Keratinocyte (primary cell): ENCODE data around the gene ARHGAP6. TPM values are rescaled to one million over a fixed set of nuclear protein-coding genes. Genes with fewer than 3 reads are reported as not detected.

Experiments
- DNase-seq: peaks from one replicate; pipeline ENCODE4 v3.0.0-alpha.2; 2011; ENCODE audit warnings: low read depth, missing footprints, low spot score
- FAIRE-seq: peaks from 2 replicates; lab custom pipeline; 2011; peaks lifted over from hg19 to GRCh38; lab: Jason Lieb, UNC
- H2AFZ ChIP-seq: 2 replicates; pipeline ENCODE4 v1.6.0; 2012; ENCODE audit warnings: low read length, control low read depth, inconsistent platforms; ENCODE audit not compliant: control insufficient read depth
- H3K27ac ChIP-seq: 2 replicates; pipeline ENCODE4 v1.5.1; 2011; ENCODE audit warnings: low read length; ENCODE audit not compliant: control insufficient read depth, insufficient read depth
- H3K27me3 ChIP-seq: 3 replicates; pipeline ENCODE4 v1.6.0; 2011; ENCODE audit warnings: low read length; ENCODE audit not compliant: control insufficient read depth, insufficient read depth; ENCODE audit errors: extremely low read depth
- H3K36me3 ChIP-seq, 2 experiments: 2 replicates in 1 of 2; 3 replicates in 1 of 2; pipeline ENCODE4 v1.5.1; 2011; ENCODE audit warnings: low read length in 2 of 2, mild to moderate bottlenecking in 1 of 2; ENCODE audit not compliant: control insufficient read depth in 2 of 2, insufficient read depth in 2 of 2; ENCODE audit errors: extremely low read depth in 1 of 2
- H3K4me1 ChIP-seq: 3 replicates; pipeline ENCODE4 v1.5.1; 2011; ENCODE audit warnings: low read length; ENCODE audit not compliant: control insufficient read depth, insufficient read depth; ENCODE audit errors: extremely low read depth
- H3K4me2 ChIP-seq: 3 replicates; pipeline ENCODE4 v1.6.0; 2011; ENCODE audit warnings: low read depth, low read length; ENCODE audit not compliant: control insufficient read depth, insufficient read depth; ENCODE audit errors: extremely low read depth
- H3K4me3 ChIP-seq, 3 experiments: fragments of 200-600 bp in 1 of 3; sonication (generic) in 1 of 3; 2 replicates in 2 of 3; 3 replicates in 1 of 3; pipeline ENCODE4 v1.5.1; 2011 to 2016; ENCODE audit warnings: low read length in 3 of 3, mild to moderate bottlenecking in 3 of 3, control low read depth in 2 of 3, inconsistent platforms in 1 of 3, low read depth in 1 of 3, mixed read lengths in 1 of 3, mixed run types in 1 of 3, moderate library complexity in 1 of 3; ENCODE audit not compliant: control insufficient read depth in 2 of 3, insufficient read depth in 2 of 3; ENCODE audit errors: extremely low read depth in 1 of 3
- H3K79me2 ChIP-seq: 2 replicates; pipeline ENCODE4 v1.6.0; 2012; ENCODE audit warnings: low read length; ENCODE audit not compliant: control insufficient read depth, insufficient read depth
- H3K9ac ChIP-seq: 3 replicates; pipeline ENCODE4 v1.6.0; 2011; ENCODE audit warnings: low read length; ENCODE audit not compliant: control insufficient read depth, insufficient read depth; ENCODE audit errors: extremely low read depth
- H3K9me1 ChIP-seq: 3 replicates; pipeline ENCODE4 v1.6.0; 2011; ENCODE audit warnings: low read length; ENCODE audit not compliant: control insufficient read depth, insufficient read depth; ENCODE audit errors: extremely low read depth
- H3K9me3 ChIP-seq: 2 replicates; pipeline ENCODE4 v1.5.1; 2012; ENCODE audit warnings: low read depth, low read length; ENCODE audit not compliant: control insufficient read depth
- H4K20me1 ChIP-seq: 3 replicates; pipeline ENCODE4 v1.6.0; 2011; ENCODE audit warnings: low read length; ENCODE audit not compliant: control insufficient read depth, insufficient read depth; ENCODE audit errors: extremely low read depth
- CTCF ChIP-seq, 3 experiments: IDR thresholded peaks in 1 of 3; conservative IDR thresholded peaks in 1 of 3; optimal IDR thresholded peaks in 1 of 3; 2 replicates in 2 of 3; 3 replicates in 1 of 3; pipeline versions ENCODE3 to v1.5.1; 2011; ENCODE audit warnings: low read length in 3 of 3, mild to moderate bottlenecking in 3 of 3, moderate library complexity in 2 of 3, control low read depth in 1 of 3, inconsistent platforms in 1 of 3; ENCODE audit not compliant: insufficient read depth in 2 of 3; ENCODE audit errors: extremely low read depth in 1 of 3
- EZH2 ChIP-seq: IDR thresholded peaks from one replicate; pipeline ENCODE4 v1.6.1; 2012; ENCODE audit warnings: inconsistent platforms, mild to moderate bottlenecking, low read length, moderate library complexity
- dilution Hi-C: fragments of 300-500 bp; cut with MboI; formaldehyde crosslinking; loops from one replicate; pipeline ENCODE4 v1.7.0; 2020; ENCODE audit warnings: low sequenced_read_pairs; ENCODE audit not compliant: extremely low pct_ligation_motif_present
- polyA plus RNA-seq, 5 experiments: library from polyadenylated mRNA; depleted of rRNA in 3 of 5; stranded (reverse) in 3 of 5; stranded (forward) in 1 of 5; unstranded in 1 of 5; fragments of >200 nt; gene quantifications; 1 replicate in 1 of 5; 2 replicates in 3 of 5; 3 replicates in 1 of 5; pipeline versions ENCODE4 v1.2.1 to v1.2.3, GENCODE V29; 2011 to 2012; ENCODE audit warnings: missing spikeins in 2 of 5, low read depth in 1 of 5, low replicate concordance in 1 of 5

The ARHGAP6 gene
- polyA plus RNA-seq, 1 donor (not counting 4 experiments of a cell fraction or from before 2014, with no cell fraction given) = 0.01 TPM

DNA sequence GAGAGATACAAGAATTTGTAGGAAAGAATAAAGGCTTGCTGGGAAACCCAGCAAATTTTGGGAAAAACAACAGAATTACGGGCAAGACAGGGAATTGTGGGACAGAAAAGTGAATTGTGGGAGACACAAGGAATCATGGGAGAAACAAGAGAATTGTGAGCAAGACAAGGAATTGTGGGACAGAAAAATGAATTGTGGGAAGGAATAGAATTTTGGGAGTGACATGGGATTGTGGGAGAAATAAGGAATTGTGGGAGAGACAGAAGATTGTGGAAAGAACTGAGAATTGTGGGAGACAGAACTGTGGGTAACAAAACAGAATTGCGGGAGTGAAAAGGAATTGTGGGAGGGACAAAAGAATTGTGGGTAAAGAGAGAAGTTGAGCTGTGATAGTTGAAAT is 555.8 kb downstream of the ARHGAP6 start:
- H3K9me1 ChIP-seq = no peaks in the 10 kb centered on the region
- peaks cover 0 to 2% of the 10 kb centered on the region in 2 experiments for H3K36me3 ChIP-seq
- H2AFZ ChIP-seq = no peak overlapping the region
- peaks cover 13% of the 10 kb centered on the region for H3K4me1 ChIP-seq
- H3K9me3 ChIP-seq = no peaks in the 10 kb centered on the region
- FAIRE-seq = no peak
- no peak for DNase-seq
- H3K27ac ChIP-seq = no peak overlapping the region
- H3K9ac ChIP-seq = no peak overlapping the region
- H3K4me2 ChIP-seq = peak overlapping the region; percentile 55
- peaks cover 14% of the 10 kb centered on the region for H3K79me2 ChIP-seq
- dilution Hi-C loops = no loop called here
- no peak for TF ChIP-seq EZH2
- TF ChIP-seq CTCF (optimal IDR thresholded peaks at IDR 0.05 in 1 of 3, IDR thresholded peaks at IDR 0.05 in 1 of 3, conservative IDR thresholded peaks at IDR 0.05 in 1 of 3; ENCODE audit: extremely low read depth in 1 of 3, insufficient read depth in 2 of 3, low read length in 3 of 3) = no peak
- no peaks in the 10 kb centered on the region for H3K27me3 ChIP-seq
- no peak overlapping the region for H3K4me3 ChIP-seq
- H4K20me1 ChIP-seq = no peaks in the 10 kb centered on the region

- H3K4me1 ChIP-seq = peaks cover 12% of the 10 kb centered on the region
- dilution Hi-C loops = no loop called here
- no peak overlapping the region for H3K9ac ChIP-seq
- H2AFZ ChIP-seq = no peak overlapping the region
- no peak overlapping the region for H3K27ac ChIP-seq
- H4K20me1 ChIP-seq = no peaks in the 10 kb centered on the region
- no peak for TF ChIP-seq EZH2
- TF ChIP-seq CTCF (optimal IDR thresholded peaks at IDR 0.05 in 1 of 3, IDR thresholded peaks at IDR 0.05 in 1 of 3, conservative IDR thresholded peaks at IDR 0.05 in 1 of 3; ENCODE audit: extremely low read depth in 1 of 3, insufficient read depth in 2 of 3, low read length in 3 of 3) = no peak
- DNase-seq = no peak
- H3K9me1 ChIP-seq = no peaks in the 10 kb centered on the region
- H3K36me3 ChIP-seq = peaks cover 0 to 2% of the 10 kb centered on the region in 2 experiments
- FAIRE-seq = no peak
- no peak overlapping the region for H3K4me3 ChIP-seq
- H3K4me2 ChIP-seq = no peak overlapping the region
- no peaks in the 10 kb centered on the region for H3K27me3 ChIP-seq
- H3K9me3 ChIP-seq = no peaks in the 10 kb centered on the region
- H3K79me2 ChIP-seq = peaks cover 14% of the 10 kb centered on the region
Measured at GRCh38 chrX:11108253-11108941, 557.3 kb downstream of the ARHGAP6 start.
